Stimulated activated CD4-positive, alpha-beta T cell treated with anti-CD3 and anti-CD28 coated beads, Interleukin-12 subunit alpha, Interleukin-12 subunit beta, amount 100 ng/mL, for 4 hours (primary cell): ENCODE results near the gene MCM10.
"Not testable (repeated sequence)": the region's sequence is repeated elsewhere in the genome, so short reads cannot be mapped to it uniquely, and the experiment has no call there.

Experiments used
- DNase-seq: peaks from one replicate; pipeline ENCODE4 v3.0.0-alpha.2; 2020

MCM10 gene

DNA sequence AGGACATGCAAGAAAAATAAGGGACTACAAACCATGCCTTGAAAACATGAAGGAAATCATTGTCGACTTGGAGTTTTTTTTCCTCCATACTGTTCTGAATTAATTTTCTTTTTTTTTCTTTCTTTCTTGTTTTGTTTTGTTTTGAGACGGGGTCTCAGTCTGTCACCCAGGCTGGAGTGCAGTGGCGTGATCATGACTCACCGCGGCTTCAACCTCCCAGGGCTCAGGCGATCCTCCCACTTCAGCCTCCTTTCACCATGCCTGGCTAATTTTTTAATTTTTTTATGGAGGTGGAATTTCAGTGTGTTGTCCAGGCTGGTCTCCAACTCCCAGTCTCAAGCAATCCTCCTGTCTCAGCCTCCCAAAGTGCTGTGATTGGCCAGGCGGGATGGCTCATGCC, 61.2 kb downstream of the MCM10 start:
- DNase-seq: no peak

DNA sequence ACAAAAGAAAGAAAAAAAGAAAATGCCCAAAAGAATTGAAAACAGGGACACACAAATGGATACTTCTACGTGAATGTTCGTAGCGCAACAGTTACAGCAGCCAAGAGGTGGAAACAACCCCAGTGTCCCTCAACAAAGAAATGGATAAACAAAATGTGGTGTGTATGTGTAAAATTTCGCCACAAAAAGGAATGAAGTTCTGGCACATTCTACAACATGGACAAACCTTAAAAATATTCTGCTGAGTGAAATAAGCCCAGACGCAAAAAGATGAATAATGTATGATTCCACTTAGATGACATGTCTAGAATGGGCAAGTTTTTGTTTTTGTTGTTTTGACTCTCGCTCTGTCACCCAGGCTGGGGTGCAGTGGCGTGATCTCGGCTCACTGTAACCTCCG, 61.9 kb downstream of the MCM10 start:
- DNase-seq: no peak

DNA sequence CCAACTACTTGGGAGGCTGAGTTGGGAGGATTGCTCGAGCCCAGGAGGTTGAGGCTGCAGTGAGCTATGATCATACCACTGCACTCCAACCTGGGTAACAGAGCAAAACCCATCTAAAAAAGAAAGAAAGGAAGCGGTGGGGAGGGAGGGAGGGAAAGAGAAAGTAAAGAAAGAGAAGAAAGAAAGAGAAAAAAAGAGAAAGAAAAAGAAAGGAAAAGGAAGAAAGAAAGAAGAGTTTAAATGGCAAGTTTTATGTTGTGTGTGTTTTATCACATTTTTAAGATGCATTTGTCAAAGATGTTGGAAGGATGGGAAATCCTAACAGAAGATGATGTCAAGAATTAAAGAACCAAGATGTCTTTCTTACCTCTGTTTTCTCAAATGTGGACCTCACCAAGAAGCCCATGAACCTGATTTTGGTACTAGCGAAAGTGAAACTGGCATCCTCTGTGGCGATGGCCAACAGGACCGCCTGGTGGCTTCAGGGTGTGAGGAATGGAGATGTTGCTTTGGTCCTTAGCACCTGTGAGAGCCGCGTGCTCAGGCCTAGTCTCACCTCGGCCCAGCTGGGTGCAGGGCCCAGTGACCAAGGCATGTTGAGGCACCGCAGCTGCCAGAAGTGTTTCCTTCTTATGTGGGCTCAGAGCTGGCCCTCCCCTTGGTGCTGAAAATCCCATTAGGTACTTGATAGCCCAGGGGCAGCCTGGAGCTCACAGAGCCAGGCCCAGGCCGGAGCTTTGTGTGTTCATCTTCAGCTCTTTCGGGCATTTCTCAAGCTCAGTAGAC, 63.0 kb downstream of the MCM10 start:
- no peak for DNase-seq

DNA sequence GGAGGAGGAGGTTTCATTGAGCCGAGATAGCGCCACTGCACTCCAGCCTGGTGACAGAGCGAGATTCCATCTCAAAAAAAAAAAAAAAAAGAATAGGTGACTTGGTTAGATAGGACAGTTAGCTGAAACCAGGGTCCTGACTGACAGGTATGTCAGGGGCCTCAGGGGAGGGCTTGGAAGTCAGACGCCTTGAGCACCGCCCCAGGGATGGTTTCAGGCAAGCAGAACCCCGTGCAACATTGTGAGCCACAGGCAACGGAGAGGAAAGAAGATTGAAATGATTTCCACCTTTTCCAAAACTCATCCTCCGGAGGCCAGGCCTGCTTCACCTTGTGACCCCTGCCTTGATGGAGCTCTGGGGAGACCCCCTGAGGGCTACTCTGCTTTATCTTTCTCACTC, 64.2 kb downstream of the MCM10 start:
- DNase-seq: no peak

DNA sequence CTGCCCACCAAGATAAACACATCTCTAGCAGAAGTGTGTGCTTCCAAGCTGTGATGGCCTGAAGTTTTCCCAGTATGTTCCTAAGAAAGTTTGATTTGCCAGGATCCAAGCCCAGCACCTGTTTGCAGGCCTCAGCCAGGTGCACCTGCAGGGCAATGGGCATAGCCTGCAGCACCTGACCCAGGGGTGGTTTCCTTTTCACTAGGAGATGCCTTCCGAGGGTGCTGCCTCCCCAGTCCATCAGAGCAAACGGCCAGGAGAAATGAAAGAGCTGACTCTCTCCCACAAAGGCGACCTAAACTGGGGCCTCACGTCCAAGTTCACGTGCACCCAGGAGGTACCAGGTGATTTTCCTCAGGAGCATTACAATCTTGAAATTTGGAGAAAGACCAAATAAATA, 65.7 kb downstream of the MCM10 start:
- DNase-seq: no peak

DNA sequence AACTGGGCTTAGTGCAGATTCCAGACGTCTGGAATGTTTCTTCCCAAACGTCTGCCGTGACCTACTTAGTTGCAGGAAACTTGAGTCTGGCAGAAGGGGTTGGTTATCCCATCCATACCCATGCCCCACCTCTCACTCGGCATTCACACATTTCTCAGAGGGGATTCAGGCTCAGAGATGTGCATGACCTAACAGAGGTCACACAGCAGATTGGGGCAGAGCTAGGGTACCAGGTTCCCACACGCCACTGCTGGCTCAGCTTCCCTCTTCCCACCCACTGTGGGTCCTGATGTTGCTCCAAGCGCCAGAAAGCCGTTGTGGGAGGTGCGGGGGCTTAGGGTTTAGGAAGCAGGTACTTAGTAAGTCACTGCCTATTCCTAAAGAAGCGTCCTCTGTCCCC, 69.8 kb downstream of the MCM10 start:
- DNase-seq: no peak

DNA sequence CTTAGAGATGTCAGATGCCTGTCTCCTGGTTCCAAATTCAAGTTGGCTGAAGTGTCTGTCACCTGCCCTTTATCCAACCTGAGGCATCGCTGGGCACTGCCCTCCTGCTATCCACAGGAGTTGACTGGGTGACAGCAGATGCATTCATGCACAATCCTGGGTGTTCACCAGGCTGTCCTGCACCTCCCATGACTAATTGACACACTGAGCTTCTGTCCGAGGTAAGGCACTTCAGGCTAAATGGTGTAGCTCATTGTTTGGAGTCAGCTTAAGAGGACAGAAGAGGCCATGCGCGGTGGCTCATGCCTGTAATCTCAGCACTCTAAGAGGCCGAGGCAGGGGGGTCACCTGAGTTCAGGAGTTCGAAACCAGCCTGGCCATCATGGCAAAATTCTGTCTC, 70.5 kb downstream of the MCM10 start:
- no peak for DNase-seq

DNA sequence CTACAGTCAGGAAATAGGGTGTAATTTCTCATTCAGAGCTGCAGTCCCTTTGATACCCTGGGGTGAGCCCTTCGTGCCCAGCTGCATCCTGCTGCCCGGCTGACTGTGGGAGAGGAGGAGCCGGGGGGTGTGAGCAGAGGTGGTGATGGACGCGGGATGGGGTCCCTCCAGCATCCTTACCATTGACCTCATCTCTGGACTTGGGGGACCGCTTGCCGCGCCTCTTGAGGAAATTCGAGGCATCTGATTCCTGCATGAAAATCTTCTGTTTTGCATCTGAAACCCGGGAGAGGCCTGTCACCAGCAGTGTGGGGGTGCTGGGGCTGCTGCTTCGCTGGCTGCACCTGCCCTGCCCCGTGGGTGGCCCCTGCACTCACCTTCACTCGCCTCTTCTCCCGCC, 72.0 kb downstream of the MCM10 start:
- no peak for DNase-seq

DNA sequence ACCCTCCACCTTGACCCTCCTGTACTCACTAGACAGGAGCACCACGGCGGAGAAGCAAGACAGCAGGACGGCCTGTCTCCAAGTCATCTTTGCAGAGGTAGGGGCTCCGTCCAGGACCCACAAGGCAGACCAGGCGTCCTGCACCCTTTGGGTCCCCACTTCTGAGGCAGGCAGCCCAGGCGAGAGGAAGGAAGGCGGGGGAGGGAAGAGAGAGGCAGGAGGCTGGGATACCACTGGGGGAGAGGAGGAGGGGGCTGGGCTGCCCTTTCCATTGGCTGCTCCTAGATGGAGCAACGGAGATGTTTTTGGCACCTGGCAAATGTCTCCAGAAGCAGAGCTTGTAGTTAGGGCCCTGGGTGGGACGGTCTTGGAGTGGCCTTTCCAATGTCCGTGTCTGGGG, 72.8 kb downstream of the MCM10 start, which contains the start of gene UCMA:
Gene UCMA (minus strand): TSS at position 203 of the 400 bp plus-strand sequence. CDS start 116 bp downstream, at position 87.
- DNase-seq: no peak

DNA sequence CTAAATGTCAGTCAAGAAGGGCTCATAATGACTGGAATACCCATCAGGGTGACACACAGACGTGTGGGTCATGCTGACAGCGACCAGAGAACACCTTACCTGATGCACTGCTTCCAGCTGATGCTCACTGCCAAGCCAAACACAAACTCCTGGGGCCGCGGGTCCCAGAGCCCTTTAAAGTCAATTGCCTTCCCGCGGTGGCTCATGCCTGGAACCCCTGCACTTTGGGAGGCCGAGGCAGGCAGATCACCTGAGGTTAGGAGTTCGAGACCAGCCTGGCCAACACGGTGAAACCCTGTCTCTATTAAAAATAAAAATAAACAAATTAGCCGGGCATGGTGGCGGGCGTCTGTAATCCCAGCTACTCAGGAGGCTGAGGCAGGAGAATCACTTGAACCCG, 73.4 kb downstream of the MCM10 start:
- not testable (repeated sequence) for DNase-seq

DNA sequence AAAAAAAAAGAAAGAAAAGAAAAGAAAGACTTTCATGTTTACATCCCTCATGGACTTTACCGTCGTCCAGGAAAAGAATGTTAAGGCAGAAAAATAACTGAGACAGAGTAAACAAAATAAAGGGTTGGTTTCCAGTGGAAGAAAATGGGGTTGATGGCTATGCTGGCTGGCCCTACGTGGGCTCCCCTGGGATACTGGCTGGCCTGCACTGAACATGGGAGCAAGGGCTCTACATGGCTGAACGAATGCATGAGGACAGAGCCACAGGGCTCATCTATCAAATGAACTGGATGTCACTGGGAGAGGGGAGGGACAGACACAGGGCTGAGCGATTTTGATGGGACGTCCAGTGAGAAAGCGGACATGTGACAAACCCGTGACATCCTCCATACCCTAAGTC, 75.3 kb downstream of the MCM10 start:
- DNase-seq: no peak

DNA sequence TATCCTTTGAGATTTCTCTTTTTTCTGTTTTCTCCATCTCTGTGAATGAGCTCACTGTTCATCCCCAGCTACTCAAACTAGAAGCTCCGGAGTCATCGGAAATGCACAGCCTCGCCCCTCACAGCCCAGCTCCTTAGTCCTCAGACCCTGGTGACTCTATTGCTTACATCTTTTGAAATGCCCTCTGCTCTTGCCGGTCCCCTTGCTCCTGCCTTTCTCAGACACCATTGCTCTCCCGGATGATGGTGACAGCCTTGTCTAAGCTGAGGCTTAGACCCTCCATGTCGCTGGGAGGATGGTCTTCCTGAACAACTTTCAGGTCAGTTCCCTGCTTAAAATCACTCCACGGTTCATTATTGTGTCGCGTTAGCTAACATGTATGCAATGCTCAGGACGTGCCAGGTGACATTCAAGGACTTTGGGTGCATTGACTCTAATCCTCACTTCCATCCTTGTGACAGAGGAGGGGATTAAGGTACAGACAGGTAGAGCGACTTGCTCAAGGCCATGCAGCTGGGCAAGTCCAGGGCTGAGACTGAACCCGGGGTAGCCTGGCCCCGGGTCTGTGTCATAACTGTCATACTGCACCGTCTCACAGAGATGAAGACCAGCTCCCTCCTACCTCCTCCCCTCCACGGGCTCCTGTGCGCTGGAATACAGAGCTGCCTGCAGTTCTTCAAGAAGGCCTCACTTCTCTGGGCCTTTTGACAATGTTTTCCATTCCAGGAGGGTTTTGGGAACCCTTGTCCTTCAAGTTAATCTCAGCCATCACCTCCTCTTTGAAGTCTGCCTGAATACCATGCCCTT, 77.1 kb downstream of the MCM10 start:
- DNase-seq: no peak

DNA sequence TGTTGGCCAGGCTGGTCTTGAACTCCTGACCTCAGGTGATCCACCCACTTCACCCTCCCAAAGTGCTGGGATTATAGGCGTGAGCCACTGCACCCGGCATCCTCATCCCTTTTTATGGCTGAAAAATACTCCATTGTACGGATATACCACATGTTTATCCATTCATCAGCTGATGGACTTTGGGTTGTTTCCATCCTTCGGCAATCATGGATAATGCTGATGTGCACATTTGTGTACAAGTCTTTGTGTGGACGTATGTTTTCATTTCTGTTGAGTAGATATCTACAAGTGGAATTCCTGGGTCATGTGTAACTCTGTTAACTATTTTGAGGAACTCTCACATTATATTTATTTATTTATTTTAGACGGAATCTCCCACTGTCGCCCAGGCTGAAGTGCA, 78.6 kb downstream of the MCM10 start:
- no peak for DNase-seq

DNA sequence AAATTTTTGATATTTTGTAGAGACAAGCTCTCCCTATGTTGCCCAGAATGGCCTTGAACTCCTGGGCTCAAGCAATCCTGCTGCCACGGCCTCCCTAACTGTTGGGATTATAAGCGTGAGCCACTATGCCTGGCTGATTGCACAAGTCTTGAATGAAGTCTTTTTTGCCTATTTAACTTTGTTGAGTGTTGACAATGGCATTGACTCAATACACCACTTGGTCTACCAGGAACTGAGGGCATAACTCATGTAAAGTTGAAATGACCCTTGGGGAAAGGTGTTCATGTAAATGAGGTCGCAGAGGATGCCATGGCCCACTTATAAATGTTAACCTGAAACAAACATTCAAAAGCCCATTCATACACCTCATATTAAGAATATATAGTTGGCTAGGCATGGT, 80.3 kb downstream of the MCM10 start:
- DNase-seq: no peak

DNA sequence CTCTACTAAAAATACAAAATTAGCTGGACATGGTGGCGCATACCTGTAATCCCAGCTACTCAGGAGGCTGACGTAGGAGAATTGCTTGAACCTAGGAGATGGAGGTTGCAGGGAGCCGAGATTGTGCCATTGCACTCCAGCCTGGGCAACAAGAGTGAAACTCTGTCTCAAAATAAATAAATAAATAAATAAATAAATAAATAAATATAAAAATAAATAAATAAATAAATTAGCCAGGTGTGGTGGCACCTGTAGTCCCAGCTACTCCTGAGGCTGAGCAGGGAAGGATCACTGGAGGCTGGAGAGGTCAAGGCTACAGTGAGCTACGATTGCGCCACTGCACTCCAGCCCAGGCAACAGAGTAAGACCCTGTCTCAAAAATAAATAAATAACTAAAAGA, 80.9 kb downstream of the MCM10 start:
- not testable (repeated sequence) for DNase-seq

DNA sequence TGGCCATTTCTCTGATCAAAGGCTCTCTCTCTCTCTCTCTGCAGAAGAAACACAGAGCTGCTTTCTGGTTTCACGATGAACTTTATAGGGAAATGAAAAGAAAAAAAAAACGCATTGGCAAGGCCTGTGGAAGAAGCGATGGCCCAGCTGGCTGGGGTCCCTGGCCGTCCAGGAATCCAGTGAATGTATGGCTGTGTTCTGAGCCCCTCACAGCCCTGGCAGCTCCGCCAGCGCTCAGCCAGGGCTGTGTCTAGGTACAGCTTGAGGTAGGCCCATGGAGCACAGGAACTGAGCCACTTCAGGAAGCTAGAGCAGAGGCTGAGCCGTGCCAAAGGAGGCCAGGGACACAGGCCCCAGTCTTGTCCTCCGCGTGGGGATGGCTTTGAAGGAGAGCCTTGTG, 85.9 kb downstream of the MCM10 start:
- DNase-seq: no peak

DNA sequence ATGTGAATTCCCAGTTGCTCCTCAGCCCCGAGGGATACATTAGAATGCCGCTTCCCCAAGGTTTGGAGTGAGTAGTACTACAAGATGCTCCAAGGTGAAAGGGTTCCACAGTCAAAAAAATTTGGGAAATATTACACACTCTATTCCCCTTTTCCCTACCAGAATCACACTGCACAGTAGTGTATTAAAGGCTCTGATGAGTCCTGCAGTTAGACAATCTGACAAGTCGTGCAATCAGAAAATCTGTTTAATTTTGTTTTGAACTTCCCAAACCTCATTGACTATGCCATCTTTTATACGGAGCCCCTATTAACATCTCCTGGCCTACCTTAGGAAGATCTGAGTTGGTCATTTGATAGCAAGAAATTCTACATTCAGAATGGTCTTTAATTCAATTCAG, 86.4 kb downstream of the MCM10 start:
- DNase-seq: no peak

DNA sequence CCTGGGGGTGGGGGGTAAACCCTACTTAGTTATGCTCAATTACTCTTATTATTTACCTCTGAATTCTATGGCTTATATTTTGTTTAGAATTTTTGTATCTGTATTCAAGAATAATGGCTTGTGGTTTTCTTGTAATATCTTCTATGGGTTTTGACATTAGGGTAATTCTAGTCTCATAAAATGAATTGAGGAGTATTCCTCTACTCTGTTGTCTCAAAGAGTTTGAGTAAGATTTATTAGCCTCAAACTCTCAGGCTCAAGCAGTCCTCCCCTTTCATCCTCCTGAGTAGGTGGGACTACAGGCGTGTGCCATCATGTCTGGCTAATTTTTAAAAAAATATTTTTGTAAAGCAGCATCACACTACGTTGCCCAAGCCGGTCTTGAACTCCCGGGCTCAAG, 92.4 kb downstream of the MCM10 start:
- DNase-seq: no peak

DNA sequence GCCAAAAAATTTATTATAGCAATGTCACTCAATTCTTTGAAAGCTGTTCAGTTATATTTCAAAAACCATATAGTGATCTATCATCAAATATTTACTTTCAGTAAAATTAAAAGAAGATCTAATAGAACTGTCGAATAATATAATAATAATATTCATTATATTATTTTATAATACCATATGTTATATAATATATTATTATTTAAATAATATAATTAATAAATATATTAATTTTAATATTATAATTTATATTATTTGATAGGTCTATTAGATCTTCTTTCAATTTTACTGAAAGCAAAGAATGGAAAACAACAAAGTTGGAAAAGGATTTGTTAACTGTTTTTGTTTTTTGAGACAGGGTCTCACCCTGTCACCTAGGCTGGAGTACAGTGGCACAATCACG, 95.3 kb downstream of the MCM10 start:
- DNase-seq: no peak

DNA sequence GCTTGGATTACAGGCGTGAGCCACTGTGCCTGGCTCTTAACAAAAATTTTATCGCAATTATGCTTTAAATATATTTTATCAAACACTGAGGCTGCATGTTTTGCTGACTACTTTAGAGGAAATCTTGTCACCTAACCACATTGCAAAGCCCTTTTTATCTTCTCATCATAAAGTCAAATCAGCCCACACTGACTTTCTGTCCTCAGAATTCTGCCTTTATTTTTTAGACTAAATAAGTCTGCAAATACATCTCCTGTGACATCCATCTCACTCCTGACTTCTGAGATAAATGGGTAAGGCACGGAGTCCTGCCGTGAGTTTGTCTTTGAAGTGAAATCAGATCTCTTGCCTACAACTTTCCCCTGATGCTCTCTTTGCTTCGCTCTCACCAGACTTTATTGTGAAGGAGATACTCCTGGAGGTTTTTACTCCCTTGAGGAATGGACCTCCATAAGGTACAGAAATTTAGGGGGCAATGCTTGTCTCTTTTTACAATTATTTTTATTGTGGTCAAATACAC, 96.3 kb downstream of the MCM10 start:
- DNase-seq: no peak
